H1 (cell line): ENCODE measurements around the gene ABCF3. TPM values are rescaled to one million over a fixed set of nuclear protein-coding genes. Genes with fewer than 3 reads are reported as not detected.

Source experiments
- CHD7 ChIP-seq: fragments of 300-600 bp; sonication (generic); IDR thresholded peaks from 2 replicates; pipeline ENCODE4 v1.7.1; 2012; ENCODE audit warnings: low read length, moderate library complexity, mild to moderate bottlenecking, inconsistent platforms; ENCODE audit not compliant: insufficient replicate concordance
- EP300 ChIP-seq, 2 experiments: IDR thresholded peaks; 1 replicate in 1 of 2; 2 replicates in 1 of 2; pipeline ENCODE4 v1.6.1; 2011 to 2012; ENCODE audit warnings: low read depth in 2 of 2, low read length in 2 of 2, mild to moderate bottlenecking in 2 of 2, borderline replicate concordance in 1 of 2, inconsistent platforms in 1 of 2, moderate library complexity in 1 of 2
- EZH2 ChIP-seq: fragments of 200-600 bp; sonication (generic); IDR thresholded peaks from 2 replicates; pipeline ENCODE4 v1.7.1; 2012; ENCODE audit warnings: low read depth, mild to moderate bottlenecking, moderate library complexity, low read length, inconsistent platforms; ENCODE audit not compliant: severe bottlenecking
- GTF2F1 ChIP-seq: IDR thresholded peaks from 2 replicates; pipeline ENCODE4 v1.6.1; 2012; ENCODE audit warnings: low read depth, low read length, improper control_type of control experiment, borderline replicate concordance
- JUN ChIP-seq: IDR thresholded peaks from 2 replicates; pipeline ENCODE4 v1.6.1; 2011; ENCODE audit warnings: low read depth, mild to moderate bottlenecking, improper control_type of control experiment, low read length
- POLR2A ChIP-seq, 2 experiments: IDR thresholded peaks; 1 replicate in 1 of 2; 2 replicates in 1 of 2; pipeline ENCODE4 v1.6.1; 2011; ENCODE audit warnings: low read depth in 2 of 2, low read length in 2 of 2, mild to moderate bottlenecking in 2 of 2; ENCODE audit errors: control extremely low read depth in 1 of 2
- POLR2AphosphoS5 ChIP-seq: IDR thresholded peaks from 2 replicates; pipeline ENCODE4 v1.6.1; 2011; ENCODE audit warnings: low read depth, low read length
- RFX5 ChIP-seq: IDR thresholded peaks from 2 replicates; pipeline ENCODE4 v1.6.1; 2011; ENCODE audit warnings: low read depth, low read length, improper control_type of control experiment, borderline replicate concordance
- RNF2 ChIP-seq: fragments of 200-900, 300-1000 bp; sonication (generic); IDR thresholded peaks from 2 replicates; pipeline ENCODE4 v1.7.1; 2016; ENCODE audit warnings: borderline replicate concordance, low read depth, mild to moderate bottlenecking, antibody characterized with exemption, low read length; ENCODE audit not compliant: poor library complexity, severe bottlenecking; ENCODE audit errors: missing control alignments
- SIN3A ChIP-seq, 2 experiments: IDR thresholded peaks in 1 of 2; conservative IDR thresholded peaks in 1 of 2; 2 replicates each; pipeline ENCODE4 v1.6.1; 2011 to 2012; ENCODE audit warnings: low read length in 2 of 2, improper control_type of control experiment in 1 of 2, low read depth in 1 of 2, mild to moderate bottlenecking in 1 of 2
- TBP ChIP-seq: IDR thresholded peaks from 2 replicates; pipeline ENCODE4 v1.6.1; 2011; ENCODE audit warnings: low read depth, low read length, improper control_type of control experiment
- YY1 ChIP-seq: IDR thresholded peaks from 2 replicates; pipeline ENCODE4 v1.6.1; 2011; ENCODE audit warnings: low read depth, mild to moderate bottlenecking, low read length
- polyA plus RNA-seq, 7 experiments: library from polyadenylated mRNA; depleted of rRNA in 3 of 7; stranded (reverse) in 5 of 7; unstranded in 2 of 7; fragments of >200 nt in 5 of 7; fragments of 200-250 nt in 2 of 7; gene quantifications; 1 replicate in 5 of 7; 2 replicates in 1 of 7; 4 replicates in 1 of 7; pipeline versions ENCODE4 v1.2.1 to v1.2.3, GENCODE V29; 2011 to 2013; ENCODE audit warnings: missing spikeins in 2 of 7, mixed read lengths in 2 of 7
- total RNA-seq: library from RNA; stranded (reverse); fragmentation: NEBNext Ultra II Directional; extraction: Animal tissue kit (Norgen Biotek cat#: 25700); gene quantifications from 2 replicates; pipeline ENCODE4 v1.2.1, GENCODE V29; 2021

The ABCF3 gene
- total and polyA plus RNA-seq, 2 of the 8 experiments (the other 6 are each of a cell fraction or from before 2014, with no cell fraction given): 51.6 to 57.8 TPM

GRCh38 chr3:184175506-184175905 lies 10.5 kb upstream of the ABCF3 start (continued):
- TF ChIP-seq CHD7: no peak
- no peak for TF ChIP-seq POLR2A (IDR thresholded peaks at IDR 0.05; ENCODE audit: control extremely low read depth in 1 of 2, low read depth in 2 of 2, low read length in 2 of 2)
- TF ChIP-seq GTF2F1: no peak
- no peak for TF ChIP-seq RNF2
- no peak for TF ChIP-seq POLR2AphosphoS5
- TF ChIP-seq EP300 (IDR thresholded peaks at IDR 0.05; ENCODE audit: borderline replicate concordance in 1 of 2, low read depth in 2 of 2, low read length in 2 of 2): no peak
- no peak for TF ChIP-seq EZH2
- no peak for TF ChIP-seq SIN3A (conservative IDR thresholded peaks at IDR 0.05 in 1 of 2, IDR thresholded peaks at IDR 0.05 in 1 of 2; ENCODE audit: low read depth in 1 of 2, low read length in 2 of 2)
- TF ChIP-seq TBP: no peak
- no peak for TF ChIP-seq YY1
- no peak for TF ChIP-seq JUN
- no peak for TF ChIP-seq RFX5
